H54 (cell line): ENCODE results near the gene SCD.
A peak's percentile ranks its signal among the peaks of the same experiment; 100 is the strongest.

Experiments used
- DNase-seq: peaks from one replicate; pipeline ENCODE4 v3.0.0; 2011; ENCODE audit warnings: low spot score, mixed read lengths; ENCODE audit not compliant: insufficient read length
- FAIRE-seq: peaks from 3 replicates; lab custom pipeline; 2011; peaks lifted over from hg19 to GRCh38; lab: Jason Lieb, UNC
- POLR2A ChIP-seq: IDR thresholded peaks from 2 replicates; pipeline ENCODE4 v1.6.1; 2011; ENCODE audit warnings: low read depth, mild to moderate bottlenecking, low read length

The SCD gene

DNA sequence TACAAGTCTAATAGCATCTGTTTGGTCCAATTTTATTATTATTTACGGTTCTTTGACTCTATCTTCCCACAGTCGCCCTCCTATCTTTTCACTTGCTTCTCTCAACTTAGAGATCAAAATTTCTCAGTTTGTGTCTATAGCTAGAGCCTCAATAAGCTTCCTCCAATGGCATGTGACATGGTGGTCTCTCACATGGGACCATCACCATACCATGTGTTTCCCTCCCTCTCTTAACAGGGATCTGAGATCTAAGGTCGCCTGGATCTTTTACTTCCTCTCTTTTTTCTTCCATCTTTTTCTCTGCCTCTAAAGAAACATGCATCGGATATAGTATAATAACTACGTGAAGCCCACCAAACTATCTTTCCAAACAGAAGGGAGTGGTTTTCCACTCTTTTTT lies 18.8 kb upstream of the SCD start:
- no peak for FAIRE-seq
- no peak for TF ChIP-seq POLR2A
- no peak for DNase-seq

DNA sequence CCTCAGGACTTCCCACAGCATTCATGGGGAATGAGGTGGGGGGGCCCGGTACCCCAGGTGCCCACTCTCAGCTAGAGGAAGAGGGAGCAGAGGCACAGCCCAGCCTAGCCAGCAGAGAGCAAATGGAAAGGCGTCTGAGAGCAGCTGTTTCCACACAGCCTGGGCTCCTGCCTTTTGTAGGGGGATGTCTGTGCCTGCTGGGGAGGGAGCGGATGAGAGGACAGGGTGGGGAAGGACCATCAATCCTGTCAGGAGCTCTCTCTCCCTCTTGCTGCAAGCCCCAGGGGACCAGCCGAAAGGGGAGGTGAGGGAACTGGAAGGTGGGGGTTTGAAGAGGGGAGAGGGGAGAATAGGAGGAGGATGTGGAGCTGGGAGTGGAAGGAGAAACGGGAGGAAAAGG lies 17.0 kb upstream of the SCD start, which contains the start of gene PKD2L1:
Gene PKD2L1, minus strand, starts transcription at position 150 of the 400 bp plus-strand sequence. Its CDS starts 125 bp downstream, at position 25.
- DNase-seq (no peak), FAIRE-seq (no peak)
- no peak for TF ChIP-seq POLR2A

DNA sequence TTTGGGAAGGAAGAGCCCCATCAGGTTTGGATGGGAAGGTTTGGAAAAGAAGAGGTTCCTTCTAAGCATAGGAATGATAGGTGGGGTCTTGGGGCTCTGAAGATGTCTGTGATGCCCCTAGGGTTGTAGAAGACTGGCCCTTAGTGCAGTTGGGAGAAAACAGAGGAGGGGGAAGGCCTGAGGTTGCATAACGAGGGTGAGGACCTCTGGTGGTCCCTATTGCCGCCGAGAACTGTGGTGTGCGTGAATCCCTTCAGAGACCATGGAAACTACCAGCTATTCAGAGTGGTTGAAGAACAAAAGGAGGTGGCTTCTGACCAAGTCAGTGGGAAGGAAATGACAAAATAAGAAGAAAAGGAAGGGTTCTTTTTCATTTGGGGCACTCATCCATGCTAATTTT lies 13.9 kb upstream of the SCD start:
- TF ChIP-seq POLR2A: no peak
- DNase-seq (no peak), FAIRE-seq (no peak)

DNA sequence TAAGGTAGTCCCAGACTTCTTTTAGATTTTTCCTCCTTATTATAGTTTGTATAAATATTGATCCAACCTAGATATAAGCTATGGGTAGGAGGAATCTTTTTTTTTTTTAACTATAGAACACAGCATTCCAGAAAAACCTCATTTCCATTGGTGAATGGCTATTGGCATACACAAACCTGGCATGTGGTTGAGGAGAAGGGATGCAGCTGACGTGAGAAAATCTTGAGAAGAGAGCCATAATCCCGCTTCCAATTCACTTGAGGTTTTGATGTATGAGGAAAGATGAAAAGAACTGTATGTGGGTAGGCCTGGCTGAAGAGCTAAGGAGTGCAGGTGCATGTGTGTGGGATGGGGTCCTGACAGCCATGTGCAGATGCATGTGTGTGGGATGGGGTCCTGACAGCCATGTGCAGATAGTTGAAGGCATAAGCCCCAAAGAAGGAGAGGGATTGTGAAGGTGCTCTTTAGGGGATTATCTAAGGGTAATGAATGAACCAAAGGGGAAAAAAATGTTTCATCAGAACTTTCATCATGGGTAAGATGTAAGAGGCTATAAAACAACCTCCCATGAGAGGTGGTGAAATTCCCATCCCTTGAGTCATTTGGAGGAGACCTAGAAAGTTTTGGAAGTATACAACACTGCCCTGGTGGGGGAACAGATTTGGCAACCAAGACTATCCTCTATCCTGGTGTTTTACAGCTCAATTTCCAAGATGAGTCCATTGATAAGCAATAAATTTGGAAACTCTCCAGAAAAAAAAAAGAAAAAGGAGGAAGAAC lies 13.2 kb upstream of the SCD start:
- DNase-seq (no peak), FAIRE-seq (no peak)
- no peak for TF ChIP-seq POLR2A

DNA sequence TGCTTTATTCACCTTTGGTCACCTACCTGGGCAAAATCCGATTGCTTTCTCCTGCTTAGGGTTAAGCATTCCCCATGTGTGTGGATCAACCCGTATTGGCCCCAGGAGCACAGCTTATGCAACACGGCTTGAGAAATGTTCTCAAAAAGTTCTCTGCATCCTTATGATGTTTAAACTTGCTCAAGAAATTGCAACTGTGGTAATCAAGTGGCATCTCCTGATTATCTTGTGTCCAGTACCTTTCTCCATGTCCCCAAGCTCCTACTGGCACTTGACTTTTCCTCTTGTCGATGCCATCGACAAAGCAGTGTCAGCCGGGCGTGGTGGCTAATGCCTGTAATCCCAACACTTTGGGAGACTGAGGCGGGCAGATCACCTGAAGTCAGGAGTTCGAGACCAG lies 12.3 kb upstream of the SCD start:
- TF ChIP-seq POLR2A: no peak
- FAIRE-seq: no peak
- no peak for DNase-seq

DNA sequence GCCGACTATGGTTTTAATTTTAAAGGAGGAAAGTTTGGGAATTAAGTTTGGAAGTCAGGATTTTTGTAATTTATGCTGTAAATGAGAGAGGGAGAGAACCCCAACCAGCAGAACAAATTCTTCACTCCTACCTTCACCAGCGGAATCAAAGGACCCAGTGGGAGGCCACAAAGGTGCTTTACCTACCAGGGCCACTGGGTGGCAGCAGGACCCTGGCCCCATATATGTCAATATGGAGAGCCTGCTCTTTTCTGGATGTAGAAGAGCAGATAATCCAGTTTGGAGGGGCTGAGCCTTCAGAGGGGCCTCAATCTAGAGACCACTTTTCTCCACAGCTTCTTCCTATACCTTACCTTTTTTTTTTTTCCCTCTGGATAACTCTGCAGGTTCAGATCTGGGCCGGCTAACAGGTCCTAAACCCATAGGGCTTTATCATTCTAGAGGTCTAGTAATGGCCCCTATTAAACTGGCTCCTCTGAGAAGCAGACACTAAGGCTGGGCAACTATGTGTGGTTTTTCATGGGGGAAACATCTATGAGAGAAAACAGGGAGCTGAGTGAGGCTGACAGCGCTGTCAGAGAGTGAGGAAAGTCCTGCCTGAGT lies 8.5 kb upstream of the SCD start:
- FAIRE-seq (no peak), DNase-seq (peak; percentile 65)
- TF ChIP-seq POLR2A: no peak

DNA sequence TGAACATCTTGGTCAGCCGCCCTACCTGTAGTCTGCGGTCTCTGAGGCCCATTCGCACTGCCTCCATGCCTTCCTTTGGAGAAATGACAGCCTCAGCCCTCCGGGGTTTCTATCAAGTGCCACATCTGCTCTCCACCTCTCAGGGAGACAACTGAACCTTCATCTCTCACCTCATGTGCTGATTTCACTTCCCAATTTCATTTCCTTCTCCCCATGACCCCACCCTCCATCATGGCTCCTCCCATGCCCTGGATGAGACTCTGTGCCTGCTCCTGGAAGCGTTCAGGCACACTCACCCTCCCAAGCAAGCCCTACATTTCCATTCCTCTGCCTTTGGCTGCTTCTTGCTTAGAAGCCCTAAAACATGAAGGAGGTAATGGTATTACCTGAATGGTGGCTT lies 7.8 kb upstream of the SCD start:
- FAIRE-seq (no peak), DNase-seq (no peak)
- TF ChIP-seq POLR2A: no peak

DNA sequence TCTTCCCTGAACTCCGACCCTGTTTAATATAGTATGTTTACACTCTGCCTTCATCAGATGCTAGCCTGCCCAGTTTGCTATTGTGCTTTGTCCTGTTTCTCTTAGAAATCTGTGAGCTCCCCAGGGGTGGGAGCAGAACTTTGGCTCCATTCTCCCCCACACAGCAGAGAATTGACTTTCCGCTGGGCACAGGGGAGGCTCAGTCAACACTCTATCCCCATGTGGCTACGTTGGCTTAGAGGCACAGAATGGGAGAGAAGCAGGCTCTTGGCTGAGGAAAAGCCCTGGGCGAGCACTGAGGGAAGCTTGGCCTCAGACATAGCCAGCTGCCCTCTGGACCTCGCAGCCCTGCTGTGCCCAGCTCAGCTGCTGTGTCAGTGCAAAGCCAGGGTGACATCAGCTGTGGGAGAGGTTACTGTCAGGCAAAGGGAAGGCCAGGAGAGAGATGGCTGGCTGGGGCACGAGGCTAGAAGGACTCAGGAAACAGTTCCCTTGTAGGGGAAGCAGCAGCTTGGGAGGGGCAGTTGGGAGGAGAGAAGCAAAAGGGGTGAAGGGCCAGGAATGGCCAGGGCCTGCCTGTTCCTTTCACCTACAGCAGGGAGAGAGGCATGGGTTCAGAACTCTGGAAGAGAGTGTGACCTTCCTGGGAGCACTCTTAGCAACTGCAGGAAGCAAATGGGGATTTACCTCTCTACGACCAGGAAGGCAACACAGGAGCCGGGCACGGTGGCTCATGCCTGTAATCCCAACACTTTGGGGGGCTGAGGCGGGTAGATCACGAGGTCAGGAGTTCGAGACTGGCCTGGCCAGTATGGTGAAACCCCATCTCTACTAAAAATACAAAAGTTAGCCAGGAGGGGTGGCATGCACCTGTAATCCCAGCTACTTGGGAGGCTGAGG lies 5.8 kb upstream of the SCD start:
- TF ChIP-seq POLR2A: no peak
- DNase-seq (no peak), FAIRE-seq (no peak)

DNA sequence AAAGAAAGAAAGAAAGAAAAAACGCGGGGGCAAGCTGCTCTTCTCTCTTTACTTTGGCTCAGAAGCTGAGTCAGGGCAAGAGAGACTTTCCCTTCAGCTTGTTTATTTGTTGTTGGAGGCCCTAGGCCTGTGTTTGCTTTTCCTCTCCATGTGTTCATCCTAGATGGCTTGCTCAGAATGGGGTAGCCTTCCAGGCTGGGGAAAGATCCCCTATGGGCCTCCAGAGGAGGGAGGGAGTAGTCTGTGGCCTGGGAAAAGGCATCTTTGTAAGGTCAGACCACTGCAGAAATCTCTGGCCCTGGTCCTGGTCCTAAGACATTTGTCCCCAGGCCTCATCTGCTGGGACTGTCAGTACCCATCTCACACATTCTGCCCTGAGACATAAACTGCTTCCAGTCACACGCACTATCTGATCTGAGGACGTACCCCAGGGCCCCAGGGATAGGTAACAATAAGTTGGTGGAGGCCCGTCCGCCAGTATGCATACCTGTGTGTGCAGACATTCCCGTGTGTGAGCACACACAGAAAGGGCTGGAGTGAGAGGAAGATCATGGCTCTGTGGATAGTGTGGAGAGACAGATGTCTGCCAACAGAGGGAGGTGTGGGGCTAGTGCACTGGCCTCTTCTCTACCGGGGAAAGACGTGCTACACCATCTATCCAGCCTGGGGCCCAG lies 4.9 kb upstream of the SCD start:
- DNase-seq (peak; percentile 46), FAIRE-seq (no peak)
- no peak for TF ChIP-seq POLR2A

DNA sequence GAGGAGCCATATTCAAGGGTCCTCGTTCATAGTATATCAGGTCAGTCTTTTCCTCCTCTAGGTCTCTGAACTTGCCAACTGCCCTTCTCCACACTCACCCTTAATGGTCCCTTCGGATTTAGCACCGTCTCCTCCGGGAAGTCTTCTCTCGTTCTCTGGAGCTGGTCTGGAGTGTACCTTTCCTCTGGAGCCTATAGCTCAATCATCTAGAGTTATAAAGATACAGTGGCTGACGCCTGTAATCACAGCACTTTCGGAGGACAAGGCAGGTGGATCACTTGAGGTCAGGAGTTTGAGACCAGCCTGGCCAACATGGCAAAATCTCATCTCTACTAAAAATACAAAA lies 4.4 kb upstream of the SCD start:
- no peak for TF ChIP-seq POLR2A
- FAIRE-seq (no peak), DNase-seq (no peak)

DNA sequence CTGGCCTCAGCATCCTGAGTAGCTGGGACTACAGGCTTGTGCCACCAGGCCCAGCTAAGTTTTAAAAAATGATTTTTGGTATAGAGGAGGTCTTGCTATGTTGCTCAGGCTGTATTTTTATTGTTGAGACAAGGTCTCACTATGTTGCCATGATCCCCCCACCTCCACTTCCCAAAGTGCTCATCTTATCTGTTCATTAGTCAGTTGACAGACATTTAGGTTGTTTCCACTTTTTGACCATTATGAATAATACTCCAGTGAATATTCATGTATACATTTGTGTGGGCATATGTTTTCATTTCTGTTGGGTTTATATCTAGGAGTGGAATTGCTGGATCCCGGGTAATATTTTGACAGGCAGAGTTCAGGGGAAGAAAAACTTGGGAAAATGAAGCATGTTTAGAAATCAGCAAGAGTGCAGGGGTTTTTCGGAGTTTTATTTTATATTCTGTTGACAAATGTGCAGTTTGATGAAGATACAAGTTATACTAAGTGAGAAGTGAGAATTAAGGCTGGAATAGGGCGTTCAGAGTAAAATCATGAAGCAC lies 2.7 kb upstream of the SCD start:
- no peak for FAIRE-seq
- no peak for TF ChIP-seq POLR2A
- no peak for DNase-seq

DNA sequence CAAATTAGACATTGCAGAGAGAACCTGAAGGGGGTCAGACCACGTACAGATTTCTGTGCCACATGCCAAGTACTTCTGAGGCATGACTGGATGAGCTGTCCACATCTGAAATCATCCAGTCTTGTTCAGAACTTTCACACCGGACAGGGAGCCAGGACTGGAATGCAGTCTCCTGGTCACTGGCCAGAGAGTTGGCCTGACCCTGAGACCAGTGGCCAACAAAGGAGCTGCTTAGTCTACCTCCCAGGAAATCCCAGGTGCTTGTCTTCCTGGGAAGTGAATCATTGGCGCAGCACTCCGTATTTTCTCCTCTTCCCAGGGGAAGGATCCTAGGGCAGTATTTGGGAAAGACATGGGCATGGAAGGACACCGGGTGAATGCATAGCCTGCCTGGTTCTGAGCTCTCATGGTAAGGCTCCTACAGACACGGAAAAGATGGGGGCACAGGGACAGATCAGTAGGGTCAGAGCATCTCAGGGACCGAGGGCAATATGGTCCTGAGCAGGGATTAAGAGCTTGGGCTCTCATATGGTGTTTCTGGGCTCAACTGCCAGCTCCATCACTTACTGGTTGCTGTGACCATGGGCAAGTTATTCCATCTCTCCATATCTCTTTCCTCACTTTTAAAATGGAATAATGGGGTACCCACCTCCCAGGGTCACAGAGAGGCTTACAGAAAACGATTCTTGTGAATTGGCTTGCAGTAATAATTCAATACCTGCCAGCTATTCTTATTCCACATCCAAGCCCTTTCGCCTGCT lies 1.3 kb upstream of the SCD start:
- FAIRE-seq (peak; percentile 61), DNase-seq (peak; percentile 66)
- no peak; the same call in 1 of the 2 replicates for TF ChIP-seq POLR2A

DNA sequence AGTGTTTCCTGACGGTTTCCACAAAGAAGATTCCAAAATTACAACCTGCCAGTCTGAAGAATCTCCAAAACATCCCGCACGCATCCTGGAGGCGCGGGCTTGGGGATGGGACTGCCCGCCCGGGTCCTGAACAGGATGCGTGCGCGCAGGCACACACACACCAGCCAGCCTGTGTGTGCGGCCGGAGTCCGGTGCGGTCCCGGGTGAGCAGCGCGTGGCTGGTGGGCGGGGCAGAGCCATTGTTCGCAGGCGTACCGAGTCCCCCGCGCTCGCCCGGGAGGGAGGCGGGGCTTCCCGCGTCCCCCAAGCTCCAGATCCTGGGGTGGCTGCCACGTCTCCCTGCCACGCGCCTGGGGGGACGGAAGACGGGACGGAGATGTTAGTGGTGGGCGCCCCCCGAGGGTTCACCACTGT lies 675 bp upstream of the SCD start:
- FAIRE-seq: no peak
- peak; percentile 56 for DNase-seq
- TF ChIP-seq POLR2A: peak; percentile 48
